ENCODE results near the gene CHST5.

GRCh38 chr16:75527825-75528299 is 8.0 kb downstream of the CHST5 start:
- TF ChIP-seq EP300 (IDR thresholded peaks at IDR 0.05; ENCODE audit: borderline replicate concordance in 1 of 2, low read depth in 2 of 2, low read length in 2 of 2) (no peak), SIN3A (conservative IDR thresholded peaks at IDR 0.05 in 1 of 2, IDR thresholded peaks at IDR 0.05 in 1 of 2; ENCODE audit: low read depth in 1 of 2, low read length in 2 of 2) (no peak), SUZ12 (IDR thresholded peaks at IDR 0.05; ENCODE audit: low read length) (no peak), CTCF (IDR thresholded peaks at IDR 0.05; ENCODE audit: control extremely low read depth in 1 of 3, insufficient read depth in 1 of 3, low read depth in 1 of 3, low read length in 3 of 3) (no peak), POLR2A (IDR thresholded peaks at IDR 0.05; ENCODE audit: control extremely low read depth in 1 of 2, low read depth in 2 of 2, low read length in 2 of 2) (no peak), RAD21 (IDR thresholded peaks at IDR 0.05 in 1 of 2, conservative IDR thresholded peaks at IDR 0.05 in 1 of 2; ENCODE audit: low read depth in 2 of 2, low read length in 2 of 2) (no peak), CEBPB (IDR thresholded peaks at IDR 0.05; ENCODE audit: low read depth, low read length) (no peak), POLR2AphosphoS5 (IDR thresholded peaks at IDR 0.05; ENCODE audit: low read depth, low read length) (no peak), ZNF274 (IDR thresholded peaks at IDR 0.05; ENCODE audit: borderline replicate concordance, extremely low read depth, low read length) (no peak), EZH2 (IDR thresholded peaks at IDR 0.05; ENCODE audit: low read depth, low read length, severe bottlenecking) (no peak), PHF8 (conservative IDR thresholded peaks at IDR 0.05; ENCODE audit: low read depth, low read length) (no peak), TCF12 (IDR thresholded peaks at IDR 0.05; ENCODE audit: low read depth, low read length) (no peak), HDAC2 (IDR thresholded peaks at IDR 0.05; ENCODE audit: borderline replicate concordance in 1 of 2, low read depth in 2 of 2, low read length in 2 of 2) (no peak)

Data from H1 (cell line).